ENCODE measurements around the gene SLC22A31.

GRCh38 chr16:89164847-89165680 lies 35.3 kb downstream of the SLC22A31 start:
- no peak for TF ChIP-seq POLR2A (IDR thresholded peaks at IDR 0.05)
- no peak for TF ChIP-seq CTCF (IDR thresholded peaks at IDR 0.05)

Data from thyroid gland (tissue), 4 donors.